ENCODE data around the gene PXMP2. TPM values are rescaled to one million over a fixed set of nuclear protein-coding genes. Genes with fewer than 3 reads are reported as not detected.

Gene PXMP2
- total RNA-seq, 1 donor from 2014 or later, result 25.2 TPM

GRCh38 chr12:132672116-132672515, 15.3 kb upstream of the PXMP2 start:
- no peak for DNase-seq (ENCODE audit: low spot score in 2 of 2, unreplicated experiment in 2 of 2)
- H3K27ac Mint-ChIP-seq, result no peak overlapping the region
- TF ChIP-seq CTCF (IDR thresholded peaks at IDR 0.05; ENCODE audit: unreplicated experiment), result no peak
- H3K27me3 Mint-ChIP-seq (ENCODE audit: low read depth), result no peaks in the 10 kb centered on the region
- peaks cover 44% of the 10 kb centered on the region for H3K36me3 Mint-ChIP-seq
- no peaks in the 10 kb centered on the region for H3K4me1 Mint-ChIP-seq
- no peak overlapping the region for H3K4me3 Mint-ChIP-seq
- no peaks in the 10 kb centered on the region for H3K9me3 Mint-ChIP-seq

- Mint-ChIP-seq H3K36me3 (peaks cover 46% of the 10 kb centered on the region), H3K4me1 (no peaks in the 10 kb centered on the region), H3K4me3 (no peak overlapping the region), H3K27me3 (ENCODE audit: low read depth) (no peaks in the 10 kb centered on the region), H3K9me3 (no peaks in the 10 kb centered on the region), H3K27ac (no peak overlapping the region)
- DNase-seq (ENCODE audit: low spot score in 2 of 2, unreplicated experiment in 2 of 2), result no peak
- no peak for TF ChIP-seq CTCF (IDR thresholded peaks at IDR 0.05; ENCODE audit: unreplicated experiment)
These were observed 14.7 kb upstream of the PXMP2 start for GRCh38 chr12:132672678-132673077.

GRCh38 chr12:132673288-132674179, 13.9 kb upstream of the PXMP2 start:
- TF ChIP-seq CTCF (IDR thresholded peaks at IDR 0.05; ENCODE audit: unreplicated experiment), result no peak
- Mint-ChIP-seq H3K9me3 (no peaks in the 10 kb centered on the region), H3K27ac (no peak overlapping the region), H3K4me3 (no peak overlapping the region), H3K4me1 (no peaks in the 10 kb centered on the region), H3K36me3 (peaks cover 45% of the 10 kb centered on the region), H3K27me3 (ENCODE audit: low read depth) (no peaks in the 10 kb centered on the region)
- no peak for DNase-seq (ENCODE audit: low spot score in 2 of 2, unreplicated experiment in 2 of 2)

- no peak overlapping the region for H3K27ac Mint-ChIP-seq
- no peak for DNase-seq (ENCODE audit: low spot score in 2 of 2, unreplicated experiment in 2 of 2)
- H3K27me3 Mint-ChIP-seq (ENCODE audit: low read depth), result no peaks in the 10 kb centered on the region
- H3K9me3 Mint-ChIP-seq, result no peaks in the 10 kb centered on the region
- H3K4me1 Mint-ChIP-seq, result no peaks in the 10 kb centered on the region
- no peak overlapping the region for H3K4me3 Mint-ChIP-seq
- H3K36me3 Mint-ChIP-seq, result peaks cover 44% of the 10 kb centered on the region
- TF ChIP-seq CTCF (IDR thresholded peaks at IDR 0.05; ENCODE audit: unreplicated experiment), result no peak
These were observed 12.8 kb upstream of the PXMP2 start for GRCh38 chr12:132674561-132674960.

- Mint-ChIP-seq H3K27me3 (ENCODE audit: low read depth) (no peaks in the 10 kb centered on the region), H3K27ac (no peak overlapping the region), H3K36me3 (peaks cover 50% of the 10 kb centered on the region), H3K9me3 (no peaks in the 10 kb centered on the region), H3K4me1 (no peaks in the 10 kb centered on the region), H3K4me3 (no peak overlapping the region)
- no peak for TF ChIP-seq CTCF (IDR thresholded peaks at IDR 0.05; ENCODE audit: unreplicated experiment)
- DNase-seq (ENCODE audit: low spot score in 2 of 2, unreplicated experiment in 2 of 2), result no peak
These were observed 11.5 kb upstream of the PXMP2 start for GRCh38 chr12:132675757-132676432.
